GM23338 (cell line): Measurements from ENCODE around the gene HDGFL2. TPM values are rescaled to one million over a fixed set of nuclear protein-coding genes. Genes with fewer than 3 reads are reported as not detected.

Source experiments
- ATAC-seq: fragments of 200-7000 bp; cut with Tn5 transposase; 3 replicates; pipeline ENCODE4 v1.9.1; 2020
- DNase-seq: peaks from one replicate; pipeline ENCODE4 v3.0.0-alpha.2; 2015; ENCODE audit warnings: low spot score
- H2AFZ ChIP-seq: fragments of 200-600 bp; sonication (generic); 2 replicates; pipeline ENCODE4 v1.8.0; 2016; ENCODE audit warnings: antibody characterized with exemption, mild to moderate bottlenecking, moderate library complexity
- H3F3A ChIP-seq: fragments of 200-600 bp; sonication (generic); replicated peaks from 2 replicates; pipeline ENCODE4 v1.8.0; 2017; ENCODE audit warnings: antibody characterized with exemption, mixed run types, low read depth
- H3K27ac ChIP-seq: fragments of 200-600 bp; sonication (generic); 2 replicates; pipeline ENCODE4 v1.6.1; 2016; ENCODE audit warnings: low read depth
- H3K27me3 ChIP-seq: fragments of 200-600 bp; sonication (generic); 2 replicates; pipeline ENCODE4 v1.8.0; 2016; ENCODE audit warnings: mild to moderate bottlenecking, mixed run types, moderate library complexity; ENCODE audit not compliant: insufficient read depth
- H3K36me3 ChIP-seq: fragments of 200-600 bp; sonication (generic); 2 replicates; pipeline ENCODE4 v1.8.0; 2016; ENCODE audit warnings: mild to moderate bottlenecking; ENCODE audit not compliant: insufficient read depth
- H3K4me1 ChIP-seq: fragments of 200-600 bp; sonication (generic); 2 replicates; pipeline ENCODE4 v1.8.0; 2016; ENCODE audit warnings: mild to moderate bottlenecking, moderate library complexity; ENCODE audit not compliant: insufficient read depth
- H3K4me2 ChIP-seq: fragments of 200-600 bp; sonication (generic); 2 replicates; pipeline ENCODE4 v1.7.1; 2017; ENCODE audit warnings: mixed run types
- H3K4me3 ChIP-seq: fragments of 200-600 bp; sonication (generic); 2 replicates; pipeline ENCODE4 v1.6.1; 2016; ENCODE audit warnings: mixed run types
- H3K79me2 ChIP-seq: fragments of 200-600 bp; sonication (generic); replicated peaks from 2 replicates; pipeline ENCODE4 v1.8.0; 2017; ENCODE audit warnings: mild to moderate bottlenecking; ENCODE audit not compliant: insufficient read depth
- H3K9me2 ChIP-seq: fragments of 200-600 bp; sonication (generic); 2 replicates; pipeline ENCODE4 v1.8.0; 2017; ENCODE audit not compliant: insufficient read depth
- H4K20me1 ChIP-seq: fragments of 200-600 bp; sonication (generic); replicated peaks from 2 replicates; pipeline ENCODE4 v1.8.0; 2017; ENCODE audit warnings: mild to moderate bottlenecking; ENCODE audit not compliant: insufficient read depth
- H3K27ac Mint-ChIP-seq: 2 replicates; pipeline ENCODE4 v1.8.0; 2020; ENCODE audit warnings: inconsistent platforms, mild to moderate bottlenecking, moderate library complexity, mixed read lengths
- H3K27me3 Mint-ChIP-seq: 3 replicates; pipeline ENCODE4 v1.8.0; 2022; ENCODE audit warnings: low read depth, mild to moderate bottlenecking, moderate library complexity, mixed read lengths, inconsistent platforms; ENCODE audit not compliant: insufficient read depth, poor library complexity
- H3K36me3 Mint-ChIP-seq: 3 replicates; pipeline ENCODE4 v1.8.0; 2021; ENCODE audit warnings: low read depth, mild to moderate bottlenecking, inconsistent platforms, moderate library complexity, mixed read lengths
- H3K4me1 Mint-ChIP-seq: 3 replicates; pipeline ENCODE4 v1.8.0; 2020; ENCODE audit warnings: mild to moderate bottlenecking, inconsistent platforms, mixed read lengths
- H3K4me3 Mint-ChIP-seq: 3 replicates; pipeline ENCODE4 v1.8.0; 2021; ENCODE audit warnings: moderate library complexity, mild to moderate bottlenecking, inconsistent platforms, mixed read lengths
- H3K9me3 Mint-ChIP-seq: 3 replicates; pipeline ENCODE4 v1.8.0; 2020; ENCODE audit warnings: moderate library complexity, mild to moderate bottlenecking, inconsistent platforms, mixed read lengths
- CREB1 ChIP-seq: fragments of 250-450 bp; sonication (Bioruptor Pico); IDR thresholded peaks from 2 replicates; pipeline ENCODE4 v1.5.0; 2020; ENCODE audit warnings: low read depth, mild to moderate bottlenecking, moderate library complexity
- EZH2 ChIP-seq: fragments of 200-600 bp; sonication (generic); IDR thresholded peaks from one replicate; pipeline ENCODE4 v1.8.0; 2017; ENCODE audit warnings: antibody characterized with exemption, mild to moderate bottlenecking, low read depth; ENCODE audit not compliant: unreplicated experiment
- EZH2phosphoT487 ChIP-seq: fragments of 200-600 bp; sonication (generic); IDR thresholded peaks from one replicate; pipeline ENCODE4 v1.8.1; 2018; ENCODE audit warnings: antibody characterized with exemption; ENCODE audit not compliant: unreplicated experiment
- JUNB ChIP-seq: IDR thresholded peaks from one replicate; pipeline ENCODE4 v1.6.1; 2016; ENCODE audit warnings: antibody characterized with exemption; ENCODE audit not compliant: unreplicated experiment
- NANOG ChIP-seq: IDR thresholded peaks from 2 replicates; pipeline ENCODE4 v1.6.1; 2016; ENCODE audit warnings: antibody characterized with exemption, borderline replicate concordance
- POLR2AphosphoS5 ChIP-seq: IDR thresholded peaks from 2 replicates; pipeline ENCODE4 v1.6.1; 2016; ENCODE audit warnings: antibody characterized with exemption, low read depth
- STAT1 ChIP-seq: IDR thresholded peaks from one replicate; pipeline ENCODE4 v1.6.1; 2016; ENCODE audit warnings: antibody characterized with exemption; ENCODE audit not compliant: unreplicated experiment
- ZNF114 ChIP-seq: fragments of 250-450 bp; sonication (Bioruptor Pico); IDR thresholded peaks from 2 replicates; pipeline ENCODE4 v1.5.0; 2020; ENCODE audit warnings: mild to moderate bottlenecking, moderate library complexity
- ZNF331 ChIP-seq: fragments of 250-450 bp; sonication (Bioruptor Pico); IDR thresholded peaks from 2 replicates; pipeline ENCODE4 v1.5.0; 2020; ENCODE audit warnings: low read depth, mild to moderate bottlenecking, moderate library complexity
- polyA plus RNA-seq: library from polyadenylated mRNA; unstranded; fragments of >200 nt; fragmentation: Nextera tagmentation; extraction: Ambion mirVana; gene quantifications from 2 replicates; pipeline ENCODE4 v1.2.1, GENCODE V29; 2016
- total RNA-seq: library from RNA; depleted of rRNA; stranded (reverse); fragments of >200 nt; shearing (Covaris generic); gene quantifications from 2 replicates; pipeline ENCODE4 v1.2.3, GENCODE V29; 2014
- TF ChIP-seq, protein P1 (sequence below), 2 experiments: fragments of 200-600 bp in 1 of 2; sonication (generic) in 1 of 2; conservative IDR thresholded peaks; 2 replicates each; pipeline versions ENCODE4 v1.5.1 to v1.6.1; 2016 to 2017; ENCODE audit warnings: antibody characterized with exemption in 2 of 2, low read depth in 2 of 2, mild to moderate bottlenecking in 2 of 2, moderate library complexity in 1 of 2
- TF ChIP-seq, protein P2 (sequence below): IDR thresholded peaks from one replicate; pipeline ENCODE4 v1.6.1; 2018; ENCODE audit warnings: antibody characterized with exemption; ENCODE audit not compliant: unreplicated experiment
- TF ChIP-seq, protein P3 (sequence below): fragments of 250-450 bp; sonication (Bioruptor Pico); IDR thresholded peaks from 2 replicates; pipeline ENCODE4 v1.5.0; 2020; ENCODE audit warnings: mild to moderate bottlenecking, moderate library complexity
- TF ChIP-seq, protein P4 (sequence below): IDR thresholded peaks from 2 replicates; pipeline ENCODE4 v1.6.1; 2016; ENCODE audit warnings: antibody characterized with exemption

HDGFL2 gene
- total and polyA plus RNA-seq, 2 experiments from 2014 or later, result 64.8 to 113 TPM

DNA sequence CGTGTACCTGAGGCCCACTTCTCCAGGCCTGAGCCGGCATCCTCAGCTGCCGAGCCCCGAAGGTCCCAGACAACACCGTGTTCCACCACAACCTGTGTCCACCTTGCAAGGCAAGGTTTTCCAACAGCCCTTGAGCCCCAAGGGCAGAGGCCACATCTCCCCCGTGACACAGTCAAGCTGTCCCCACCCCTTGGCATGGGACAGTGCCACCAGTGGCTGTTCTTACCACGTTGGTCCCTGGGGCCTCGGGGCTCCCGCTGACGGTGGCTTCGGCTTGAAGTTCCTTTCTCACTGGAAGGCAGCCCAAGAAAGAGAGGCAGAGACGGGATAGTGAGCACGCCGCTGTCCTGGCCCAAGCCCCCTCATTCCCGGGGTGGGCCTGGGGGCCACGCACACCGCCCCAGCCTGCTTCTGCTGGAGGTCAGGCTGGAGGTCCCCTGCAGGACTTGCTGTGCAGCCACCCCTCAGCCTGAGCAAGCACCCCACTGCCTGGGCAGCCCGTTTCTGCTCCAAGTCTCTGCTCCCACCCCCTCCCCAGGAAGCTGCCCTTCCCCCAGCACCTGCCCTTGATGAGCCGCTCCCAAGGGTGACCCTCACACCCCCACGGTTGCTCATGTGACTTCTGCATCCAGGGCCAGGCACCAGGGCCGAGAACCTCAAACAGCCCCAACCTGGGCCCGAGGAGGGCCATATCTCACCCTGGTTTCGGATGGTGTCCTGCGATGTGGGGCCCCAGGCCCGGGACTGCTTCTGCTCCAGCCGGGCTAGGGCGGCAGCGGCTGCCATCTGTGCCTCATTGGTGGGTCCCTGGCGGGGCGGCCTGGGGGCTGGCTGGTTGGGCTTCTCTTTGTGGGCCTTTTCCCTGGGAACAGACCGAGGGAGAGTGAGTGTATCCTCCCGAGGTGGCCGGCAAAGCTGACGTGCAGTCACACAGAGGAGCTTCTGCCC is 18.6 kb upstream of the HDGFL2 start:
- no peaks in the 10 kb centered on the region for H3F3A ChIP-seq
- no peak for DNase-seq
- H3K36me3 ChIP-seq, result no peaks in the 10 kb centered on the region

More for the DNA sequence above, 18.6 kb upstream of the HDGFL2 start:
- Histone ChIP-seq H3K4me2 (no peak overlapping the region), H3K9me2 (no peaks in the 10 kb centered on the region), H3K27me3 (no peaks in the 10 kb centered on the region), H3K4me3 (no peak overlapping the region), H3K27ac (no peak overlapping the region), H3K79me2 (0 out of 2 replicates have a peak, but pooled peaks cover 4% of the 10 kb centered on the region), H4K20me1 (peaks cover 6% of the 10 kb centered on the region), H3K4me1 (peaks cover 12% of the 10 kb centered on the region), H2AFZ (no peak overlapping the region)
- H3K27me3 Mint-ChIP-seq, result peaks cover 38% of the 10 kb centered on the region
- ATAC-seq, result no peak
- H3K4me1 Mint-ChIP-seq, result peaks cover 14% of the 10 kb centered on the region
- H3K9me3 Mint-ChIP-seq, result no peaks in the 10 kb centered on the region; the same call in 1 of the 3 replicates
- TF ChIP-seq EZH2phosphoT487 (no peak), NANOG (no peak), CREB1 (CRISPR knock-in tag) (no peak), ZNF331 (CRISPR knock-in tag) (no peak), ZNF114 (CRISPR knock-in tag) (no peak), POLR2AphosphoS5 (no peak), STAT1 (no peak), JUNB (no peak), EZH2 (no peak)
- TF ChIP-seq, protein P1, sequence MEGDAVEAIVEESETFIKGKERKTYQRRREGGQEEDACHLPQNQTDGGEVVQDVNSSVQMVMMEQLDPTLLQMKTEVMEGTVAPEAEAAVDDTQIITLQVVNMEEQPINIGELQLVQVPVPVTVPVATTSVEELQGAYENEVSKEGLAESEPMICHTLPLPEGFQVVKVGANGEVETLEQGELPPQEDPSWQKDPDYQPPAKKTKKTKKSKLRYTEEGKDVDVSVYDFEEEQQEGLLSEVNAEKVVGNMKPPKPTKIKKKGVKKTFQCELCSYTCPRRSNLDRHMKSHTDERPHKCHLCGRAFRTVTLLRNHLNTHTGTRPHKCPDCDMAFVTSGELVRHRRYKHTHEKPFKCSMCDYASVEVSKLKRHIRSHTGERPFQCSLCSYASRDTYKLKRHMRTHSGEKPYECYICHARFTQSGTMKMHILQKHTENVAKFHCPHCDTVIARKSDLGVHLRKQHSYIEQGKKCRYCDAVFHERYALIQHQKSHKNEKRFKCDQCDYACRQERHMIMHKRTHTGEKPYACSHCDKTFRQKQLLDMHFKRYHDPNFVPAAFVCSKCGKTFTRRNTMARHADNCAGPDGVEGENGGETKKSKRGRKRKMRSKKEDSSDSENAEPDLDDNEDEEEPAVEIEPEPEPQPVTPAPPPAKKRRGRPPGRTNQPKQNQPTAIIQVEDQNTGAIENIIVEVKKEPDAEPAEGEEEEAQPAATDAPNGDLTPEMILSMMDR (conservative IDR thresholded peaks at IDR 0.05; ENCODE audit: low read depth in 2 of 2), result no peak
- TF ChIP-seq, protein P2, sequence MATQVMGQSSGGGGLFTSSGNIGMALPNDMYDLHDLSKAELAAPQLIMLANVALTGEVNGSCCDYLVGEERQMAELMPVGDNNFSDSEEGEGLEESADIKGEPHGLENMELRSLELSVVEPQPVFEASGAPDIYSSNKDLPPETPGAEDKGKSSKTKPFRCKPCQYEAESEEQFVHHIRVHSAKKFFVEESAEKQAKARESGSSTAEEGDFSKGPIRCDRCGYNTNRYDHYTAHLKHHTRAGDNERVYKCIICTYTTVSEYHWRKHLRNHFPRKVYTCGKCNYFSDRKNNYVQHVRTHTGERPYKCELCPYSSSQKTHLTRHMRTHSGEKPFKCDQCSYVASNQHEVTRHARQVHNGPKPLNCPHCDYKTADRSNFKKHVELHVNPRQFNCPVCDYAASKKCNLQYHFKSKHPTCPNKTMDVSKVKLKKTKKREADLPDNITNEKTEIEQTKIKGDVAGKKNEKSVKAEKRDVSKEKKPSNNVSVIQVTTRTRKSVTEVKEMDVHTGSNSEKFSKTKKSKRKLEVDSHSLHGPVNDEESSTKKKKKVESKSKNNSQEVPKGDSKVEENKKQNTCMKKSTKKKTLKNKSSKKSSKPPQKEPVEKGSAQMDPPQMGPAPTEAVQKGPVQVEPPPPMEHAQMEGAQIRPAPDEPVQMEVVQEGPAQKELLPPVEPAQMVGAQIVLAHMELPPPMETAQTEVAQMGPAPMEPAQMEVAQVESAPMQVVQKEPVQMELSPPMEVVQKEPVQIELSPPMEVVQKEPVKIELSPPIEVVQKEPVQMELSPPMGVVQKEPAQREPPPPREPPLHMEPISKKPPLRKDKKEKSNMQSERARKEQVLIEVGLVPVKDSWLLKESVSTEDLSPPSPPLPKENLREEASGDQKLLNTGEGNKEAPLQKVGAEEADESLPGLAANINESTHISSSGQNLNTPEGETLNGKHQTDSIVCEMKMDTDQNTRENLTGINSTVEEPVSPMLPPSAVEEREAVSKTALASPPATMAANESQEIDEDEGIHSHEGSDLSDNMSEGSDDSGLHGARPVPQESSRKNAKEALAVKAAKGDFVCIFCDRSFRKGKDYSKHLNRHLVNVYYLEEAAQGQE, result no peak
- TF ChIP-seq, protein P3, sequence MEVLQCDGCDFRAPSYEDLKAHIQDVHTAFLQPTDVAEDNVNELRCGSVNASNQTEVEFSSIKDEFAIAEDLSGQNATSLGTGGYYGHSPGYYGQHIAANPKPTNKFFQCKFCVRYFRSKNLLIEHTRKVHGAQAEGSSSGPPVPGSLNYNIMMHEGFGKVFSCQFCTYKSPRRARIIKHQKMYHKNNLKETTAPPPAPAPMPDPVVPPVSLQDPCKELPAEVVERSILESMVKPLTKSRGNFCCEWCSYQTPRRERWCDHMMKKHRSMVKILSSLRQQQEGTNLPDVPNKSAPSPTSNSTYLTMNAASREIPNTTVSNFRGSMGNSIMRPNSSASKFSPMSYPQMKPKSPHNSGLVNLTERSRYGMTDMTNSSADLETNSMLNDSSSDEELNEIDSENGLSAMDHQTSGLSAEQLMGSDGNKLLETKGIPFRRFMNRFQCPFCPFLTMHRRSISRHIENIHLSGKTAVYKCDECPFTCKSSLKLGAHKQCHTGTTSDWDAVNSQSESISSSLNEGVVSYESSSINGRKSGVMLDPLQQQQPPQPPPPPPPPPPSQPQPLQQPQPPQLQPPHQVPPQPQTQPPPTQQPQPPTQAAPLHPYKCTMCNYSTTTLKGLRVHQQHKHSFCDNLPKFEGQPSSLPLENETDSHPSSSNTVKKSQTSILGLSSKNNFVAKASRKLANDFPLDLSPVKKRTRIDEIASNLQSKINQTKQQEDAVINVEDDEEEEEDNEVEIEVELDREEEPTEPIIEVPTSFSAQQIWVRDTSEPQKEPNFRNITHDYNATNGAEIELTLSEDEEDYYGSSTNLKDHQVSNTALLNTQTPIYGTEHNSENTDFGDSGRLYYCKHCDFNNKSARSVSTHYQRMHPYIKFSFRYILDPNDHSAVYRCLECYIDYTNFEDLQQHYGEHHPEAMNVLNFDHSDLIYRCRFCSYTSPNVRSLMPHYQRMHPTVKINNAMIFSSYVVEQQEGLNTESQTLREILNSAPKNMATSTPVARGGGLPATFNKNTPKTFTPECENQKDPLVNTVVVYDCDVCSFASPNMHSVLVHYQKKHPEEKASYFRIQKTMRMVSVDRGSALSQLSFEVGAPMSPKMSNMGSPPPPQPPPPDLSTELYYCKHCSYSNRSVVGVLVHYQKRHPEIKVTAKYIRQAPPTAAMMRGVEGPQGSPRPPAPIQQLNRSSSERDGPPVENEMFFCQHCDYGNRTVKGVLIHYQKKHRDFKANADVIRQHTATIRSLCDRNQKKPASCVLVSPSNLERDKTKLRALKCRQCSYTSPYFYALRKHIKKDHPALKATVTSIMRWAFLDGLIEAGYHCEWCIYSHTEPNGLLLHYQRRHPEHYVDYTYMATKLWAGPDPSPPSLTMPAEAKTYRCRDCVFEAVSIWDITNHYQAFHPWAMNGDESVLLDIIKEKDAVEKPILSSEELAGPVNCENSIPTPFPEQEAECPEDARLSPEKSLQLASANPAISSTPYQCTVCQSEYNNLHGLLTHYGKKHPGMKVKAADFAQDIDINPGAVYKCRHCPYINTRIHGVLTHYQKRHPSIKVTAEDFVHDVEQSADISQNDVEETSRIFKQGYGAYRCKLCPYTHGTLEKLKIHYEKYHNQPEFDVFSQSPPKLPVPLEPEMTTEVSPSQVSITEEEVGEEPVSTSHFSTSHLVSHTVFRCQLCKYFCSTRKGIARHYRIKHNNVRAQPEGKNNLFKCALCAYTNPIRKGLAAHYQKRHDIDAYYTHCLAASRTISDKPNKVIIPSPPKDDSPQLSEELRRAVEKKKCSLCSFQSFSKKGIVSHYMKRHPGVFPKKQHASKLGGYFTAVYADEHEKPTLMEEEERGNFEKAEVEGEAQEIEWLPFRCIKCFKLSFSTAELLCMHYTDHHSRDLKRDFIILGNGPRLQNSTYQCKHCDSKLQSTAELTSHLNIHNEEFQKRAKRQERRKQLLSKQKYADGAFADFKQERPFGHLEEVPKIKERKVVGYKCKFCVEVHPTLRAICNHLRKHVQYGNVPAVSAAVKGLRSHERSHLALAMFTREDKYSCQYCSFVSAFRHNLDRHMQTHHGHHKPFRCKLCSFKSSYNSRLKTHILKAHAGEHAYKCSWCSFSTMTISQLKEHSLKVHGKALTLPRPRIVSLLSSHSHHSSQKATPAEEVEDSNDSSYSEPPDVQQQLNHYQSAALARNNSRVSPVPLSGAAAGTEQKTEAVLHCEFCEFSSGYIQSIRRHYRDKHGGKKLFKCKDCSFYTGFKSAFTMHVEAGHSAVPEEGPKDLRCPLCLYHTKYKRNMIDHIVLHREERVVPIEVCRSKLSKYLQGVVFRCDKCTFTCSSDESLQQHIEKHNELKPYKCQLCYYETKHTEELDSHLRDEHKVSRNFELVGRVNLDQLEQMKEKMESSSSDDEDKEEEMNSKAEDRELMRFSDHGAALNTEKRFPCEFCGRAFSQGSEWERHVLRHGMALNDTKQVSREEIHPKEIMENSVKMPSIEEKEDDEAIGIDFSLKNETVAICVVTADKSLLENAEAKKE (CRISPR knock-in tag), result no peak
- TF ChIP-seq, protein P4, sequence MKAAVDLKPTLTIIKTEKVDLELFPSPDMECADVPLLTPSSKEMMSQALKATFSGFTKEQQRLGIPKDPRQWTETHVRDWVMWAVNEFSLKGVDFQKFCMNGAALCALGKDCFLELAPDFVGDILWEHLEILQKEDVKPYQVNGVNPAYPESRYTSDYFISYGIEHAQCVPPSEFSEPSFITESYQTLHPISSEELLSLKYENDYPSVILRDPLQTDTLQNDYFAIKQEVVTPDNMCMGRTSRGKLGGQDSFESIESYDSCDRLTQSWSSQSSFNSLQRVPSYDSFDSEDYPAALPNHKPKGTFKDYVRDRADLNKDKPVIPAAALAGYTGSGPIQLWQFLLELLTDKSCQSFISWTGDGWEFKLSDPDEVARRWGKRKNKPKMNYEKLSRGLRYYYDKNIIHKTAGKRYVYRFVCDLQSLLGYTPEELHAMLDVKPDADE, result no peak
- no peak overlapping the region for H3K4me3 Mint-ChIP-seq
- peaks cover 28% of the 10 kb centered on the region for H3K36me3 Mint-ChIP-seq
- H3K27ac Mint-ChIP-seq, result no peak overlapping the region
